Measurements from ENCODE around the gene HSPBAP1. TPM values are rescaled to one million over a fixed set of nuclear protein-coding genes. Genes with fewer than 3 reads are reported as not detected.

HSPBAP1 gene
- total and polyA plus RNA-seq, 2 of the 13 experiments (the other 11 are each of a cell fraction or from before 2014, with no cell fraction given) = 4.2 to 5.1 TPM

GRCh38 chr3:122795674-122796195, 2.1 kb upstream of the HSPBAP1 start (continued):
- TF ChIP-seq ZNF512B (CRISPR knock-in tag; IDR thresholded peaks at IDR 0.05; ENCODE audit: borderline replicate concordance) (no peak), MIER3 (CRISPR knock-in tag; IDR thresholded peaks at IDR 0.05; ENCODE audit: borderline replicate concordance) (no peak), ZNF251 (CRISPR knock-in tag; IDR thresholded peaks at IDR 0.05) (no peak), HDAC2 (CRISPR knock-in tag; IDR thresholded peaks at IDR 0.05) (no peak), ZNF207 (IDR thresholded peaks at IDR 0.05; ENCODE audit: borderline replicate concordance) (no peak), BRF2 (CRISPR knock-in tag; IDR thresholded peaks at IDR 0.05) (no peak), ZNF773 (CRISPR knock-in tag; IDR thresholded peaks at IDR 0.05; ENCODE audit: borderline replicate concordance) (no peak), KDM6A (CRISPR knock-in tag; IDR thresholded peaks at IDR 0.05; ENCODE audit: low read depth) (no peak), ZIK1 (CRISPR knock-in tag; IDR thresholded peaks at IDR 0.05; ENCODE audit: borderline replicate concordance, low read depth) (no peak), ATAD3A (CRISPR knock-in tag; IDR thresholded peaks at IDR 0.05) (no peak), FIP1L1 (IDR thresholded peaks at IDR 0.05; ENCODE audit: borderline replicate concordance, insufficient read depth, low read depth, low read length) (no peak), THYN1 (CRISPR knock-in tag; IDR thresholded peaks at IDR 0.05; ENCODE audit: borderline replicate concordance, low read depth) (no peak), ZNF780A (CRISPR knock-in tag; IDR thresholded peaks at IDR 0.05) (no peak), ZNF333 (CRISPR knock-in tag; IDR thresholded peaks at IDR 0.05; ENCODE audit: borderline replicate concordance) (no peak), ZNF530 (CRISPR knock-in tag; IDR thresholded peaks at IDR 0.05; ENCODE audit: low read depth) (no peak), TRIM24 (CRISPR knock-in tag; IDR thresholded peaks at IDR 0.05) (no peak), PRPF4 (IDR thresholded peaks at IDR 0.05; ENCODE audit: low read depth, low read length, poor library complexity, severe bottlenecking) (no peak), ZNF232 (CRISPR knock-in tag; IDR thresholded peaks at IDR 0.05; ENCODE audit: borderline replicate concordance) (no peak), ZNF605 (CRISPR knock-in tag; IDR thresholded peaks at IDR 0.05) (no peak), ZSCAN12 (CRISPR knock-in tag; IDR thresholded peaks at IDR 0.05) (no peak), POGK (CRISPR knock-in tag; conservative IDR thresholded peaks at IDR 0.05) (no peak)
- TF ChIP-seq, protein P1, sequence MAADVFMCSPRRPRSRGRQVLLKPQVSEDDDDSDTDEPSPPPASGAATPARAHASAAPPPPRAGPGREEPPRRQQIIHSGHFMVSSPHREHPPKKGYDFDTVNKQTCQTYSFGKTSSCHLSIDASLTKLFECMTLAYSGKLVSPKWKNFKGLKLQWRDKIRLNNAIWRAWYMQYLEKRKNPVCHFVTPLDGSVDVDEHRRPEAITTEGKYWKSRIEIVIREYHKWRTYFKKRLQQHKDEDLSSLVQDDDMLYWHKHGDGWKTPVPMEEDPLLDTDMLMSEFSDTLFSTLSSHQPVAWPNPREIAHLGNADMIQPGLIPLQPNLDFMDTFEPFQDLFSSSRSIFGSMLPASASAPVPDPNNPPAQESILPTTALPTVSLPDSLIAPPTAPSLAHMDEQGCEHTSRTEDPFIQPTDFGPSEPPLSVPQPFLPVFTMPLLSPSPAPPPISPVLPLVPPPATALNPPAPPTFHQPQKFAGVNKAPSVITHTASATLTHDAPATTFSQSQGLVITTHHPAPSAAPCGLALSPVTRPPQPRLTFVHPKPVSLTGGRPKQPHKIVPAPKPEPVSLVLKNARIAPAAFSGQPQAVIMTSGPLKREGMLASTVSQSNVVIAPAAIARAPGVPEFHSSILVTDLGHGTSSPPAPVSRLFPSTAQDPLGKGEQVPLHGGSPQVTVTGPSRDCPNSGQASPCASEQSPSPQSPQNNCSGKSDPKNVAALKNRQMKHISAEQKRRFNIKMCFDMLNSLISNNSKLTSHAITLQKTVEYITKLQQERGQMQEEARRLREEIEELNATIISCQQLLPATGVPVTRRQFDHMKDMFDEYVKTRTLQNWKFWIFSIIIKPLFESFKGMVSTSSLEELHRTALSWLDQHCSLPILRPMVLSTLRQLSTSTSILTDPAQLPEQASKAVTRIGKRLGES (CRISPR knock-in tag; IDR thresholded peaks at IDR 0.05; ENCODE audit: borderline replicate concordance) = no peak

All from HepG2 (cell line).